Measurements from ENCODE around the gene LTBP2.

GRCh38 chr14:74495356-74495755 lies 116.7 kb downstream of the LTBP2 start:
- no peak for TF ChIP-seq CTCF (IDR thresholded peaks at IDR 0.05; ENCODE audit: low read depth, low read length, poor library complexity, severe bottlenecking)
- no peak for TF ChIP-seq EZH2phosphoT487 (IDR thresholded peaks at IDR 0.05; ENCODE audit: borderline replicate concordance, low read length)

Measured in DOHH2 (cell line).